Activated naive CD8-positive, alpha-beta T cell treated with anti-CD3 and anti-CD28 coated beads, Interleukin-2, amount 50 U/mL, for 24 hours (primary cell): ENCODE results near the gene RANBP3.
"Not testable (repeated sequence)": the region's sequence is repeated elsewhere in the genome, so short reads cannot be mapped to it uniquely, and the experiment has no call there.

ENCODE experiments used
- ATAC-seq: fragments of 150-1000 bp; cut with Tn5 transposase; one replicate; pipeline ENCODE4 v1.10.0; 2021
- DNase-seq: peaks from one replicate; pipeline ENCODE4 v3.0.0; 2021
- H3K27ac Mint-ChIP-seq: one replicate; pipeline ENCODE4 v1.8.0; 2021; ENCODE audit warnings: mild to moderate bottlenecking, mixed read lengths
- H3K27me3 Mint-ChIP-seq: one replicate; pipeline ENCODE4 v1.8.0; 2021; ENCODE audit warnings: mixed read lengths
- H3K36me3 Mint-ChIP-seq: one replicate; pipeline ENCODE4 v1.8.0; 2021; ENCODE audit warnings: low read depth, mixed read lengths
- H3K4me1 Mint-ChIP-seq: one replicate; pipeline ENCODE4 v1.8.0; 2021; ENCODE audit warnings: mixed read lengths
- H3K4me3 Mint-ChIP-seq: one replicate; pipeline ENCODE4 v1.8.0; 2021; ENCODE audit warnings: mild to moderate bottlenecking, moderate library complexity, mixed read lengths
- H3K9me3 Mint-ChIP-seq: one replicate; pipeline ENCODE4 v1.8.0; 2021; ENCODE audit warnings: mixed read lengths

RANBP3 gene

GRCh38 chr19:5968431-5969373 lies 9.2 kb downstream of the RANBP3 start:
- H3K4me3 Mint-ChIP-seq: peak overlapping the region; percentile 2
- H3K9me3 Mint-ChIP-seq: no peaks in the 10 kb centered on the region

GRCh38 chr19:5967994-5968430 lies 9.9 kb downstream of the RANBP3 start:
- Mint-ChIP-seq H3K36me3 (peaks cover 30% of the 10 kb centered on the region), H3K27me3 (no peaks in the 10 kb centered on the region), H3K4me3 (peak overlapping the region; percentile 2), H3K9me3 (no peaks in the 10 kb centered on the region), H3K27ac (peak overlapping the region; percentile 70), H3K4me1 (peaks cover 86% of the 10 kb centered on the region)
- peak; percentile 69 for DNase-seq
- ATAC-seq: peak; percentile 65

More at GRCh38 chr19:5968431-5969373, 9.2 kb downstream of the RANBP3 start:
- Mint-ChIP-seq H3K36me3 (peaks cover 30% of the 10 kb centered on the region), H3K27me3 (no peaks in the 10 kb centered on the region), H3K4me1 (peaks cover 86% of the 10 kb centered on the region), H3K27ac (peak overlapping the region; percentile 70)
- no peak for ATAC-seq
- DNase-seq: no peak

GRCh38 chr19:5967571-5967970 lies 10.4 kb downstream of the RANBP3 start:
- Mint-ChIP-seq H3K27me3 (no peaks in the 10 kb centered on the region), H3K4me3 (no peak overlapping the region), H3K27ac (peak overlapping the region; percentile 70), H3K36me3 (peaks cover 28% of the 10 kb centered on the region), H3K4me1 (peaks cover 86% of the 10 kb centered on the region), H3K9me3 (no peaks in the 10 kb centered on the region)
- ATAC-seq (no peak), DNase-seq (no peak)

GRCh38 chr19:5966941-5967340 lies 11.0 kb downstream of the RANBP3 start:
- Mint-ChIP-seq H3K4me3 (no peak overlapping the region), H3K4me1 (peaks cover 86% of the 10 kb centered on the region), H3K9me3 (no peaks in the 10 kb centered on the region), H3K27me3 (no peaks in the 10 kb centered on the region), H3K36me3 (peaks cover 23% of the 10 kb centered on the region), H3K27ac (no peak overlapping the region)
- DNase-seq: no peak
- no peak for ATAC-seq

GRCh38 chr19:5966215-5966614 lies 11.7 kb downstream of the RANBP3 start:
- Mint-ChIP-seq H3K27me3 (no peaks in the 10 kb centered on the region), H3K27ac (no peak overlapping the region), H3K36me3 (peaks cover 18% of the 10 kb centered on the region), H3K4me3 (no peak overlapping the region), H3K9me3 (no peaks in the 10 kb centered on the region), H3K4me1 (peaks cover 88% of the 10 kb centered on the region)
- no peak for ATAC-seq
- DNase-seq: no peak

- H3K27ac Mint-ChIP-seq: no peak overlapping the region
- ATAC-seq (no peak), DNase-seq (no peak)
- no peaks in the 10 kb centered on the region for H3K27me3 Mint-ChIP-seq
- no peaks in the 10 kb centered on the region for H3K9me3 Mint-ChIP-seq
- H3K4me3 Mint-ChIP-seq: no peak overlapping the region
- H3K36me3 Mint-ChIP-seq: peaks cover 12% of the 10 kb centered on the region
- peaks cover 90% of the 10 kb centered on the region for H3K4me1 Mint-ChIP-seq
Observed at GRCh38 chr19:5964816-5965565, 12.9 kb downstream of the RANBP3 start.

- H3K9me3 Mint-ChIP-seq: no peaks in the 10 kb centered on the region
- no peak overlapping the region for H3K4me3 Mint-ChIP-seq
- ATAC-seq (no peak), DNase-seq (no peak)
- no peaks in the 10 kb centered on the region for H3K27me3 Mint-ChIP-seq
- peaks cover 10% of the 10 kb centered on the region for H3K36me3 Mint-ChIP-seq
- peaks cover 93% of the 10 kb centered on the region for H3K4me1 Mint-ChIP-seq
- peak overlapping the region; percentile 90 for H3K27ac Mint-ChIP-seq
Observed at GRCh38 chr19:5963855-5964254, 14.1 kb downstream of the RANBP3 start.

GRCh38 chr19:5963259-5963658 lies 14.7 kb downstream of the RANBP3 start:
- Mint-ChIP-seq H3K4me1 (peaks cover 91% of the 10 kb centered on the region), H3K4me3 (peak overlapping the region; percentile 63), H3K27ac (peak overlapping the region; percentile 90)
- not testable (repeated sequence) for H3K27me3 Mint-ChIP-seq, ATAC-seq, H3K9me3 Mint-ChIP-seq, H3K36me3 Mint-ChIP-seq, DNase-seq

GRCh38 chr19:5961969-5962945 lies 15.7 kb downstream of the RANBP3 start:
- H3K36me3 Mint-ChIP-seq: peaks cover 10% of the 10 kb centered on the region
- DNase-seq: peak; percentile 46
- peak overlapping the region; percentile 90 for H3K27ac Mint-ChIP-seq
- H3K4me1 Mint-ChIP-seq: peaks cover 91% of the 10 kb centered on the region
- no peaks in the 10 kb centered on the region for H3K9me3 Mint-ChIP-seq
- ATAC-seq: peak; percentile 82
- peak overlapping the region; percentile 63 for H3K4me3 Mint-ChIP-seq
- no peaks in the 10 kb centered on the region for H3K27me3 Mint-ChIP-seq

- H3K9me3 Mint-ChIP-seq, DNase-seq, H3K4me3 Mint-ChIP-seq, H3K27me3 Mint-ChIP-seq, H3K36me3 Mint-ChIP-seq: not testable (repeated sequence)
- Mint-ChIP-seq H3K27ac (peak overlapping the region; percentile 90), H3K4me1 (peaks cover 92% of the 10 kb centered on the region)
- ATAC-seq: peak; percentile 21
Observed at GRCh38 chr19:5961641-5961968, 16.3 kb downstream of the RANBP3 start.

- H3K27ac Mint-ChIP-seq: peak overlapping the region; percentile 5
- no peak overlapping the region for H3K4me3 Mint-ChIP-seq
- no peaks in the 10 kb centered on the region for H3K9me3 Mint-ChIP-seq
- DNase-seq (no peak), ATAC-seq (no peak)
- H3K36me3 Mint-ChIP-seq: peaks cover 8% of the 10 kb centered on the region
- H3K4me1 Mint-ChIP-seq: peaks cover 91% of the 10 kb centered on the region
- H3K27me3 Mint-ChIP-seq: no peaks in the 10 kb centered on the region
Observed at GRCh38 chr19:5960005-5961001, 17.6 kb downstream of the RANBP3 start.

GRCh38 chr19:5959260-5960004 lies 18.5 kb downstream of the RANBP3 start:
- Mint-ChIP-seq H3K4me3 (no peak overlapping the region), H3K27me3 (no peaks in the 10 kb centered on the region), H3K36me3 (peaks cover 8% of the 10 kb centered on the region), H3K4me1 (peaks cover 92% of the 10 kb centered on the region), H3K27ac (peak overlapping the region; percentile 62), H3K9me3 (no peaks in the 10 kb centered on the region)
- ATAC-seq (no peak), DNase-seq (no peak)

GRCh38 chr19:5958851-5959122 lies 19.2 kb downstream of the RANBP3 start:
- Mint-ChIP-seq H3K9me3 (no peaks in the 10 kb centered on the region), H3K27ac (peak overlapping the region; percentile 62)

More at GRCh38 chr19:5958851-5959122, 19.2 kb downstream of the RANBP3 start:
- no peak for ATAC-seq
- peaks cover 10% of the 10 kb centered on the region for H3K36me3 Mint-ChIP-seq
- H3K27me3 Mint-ChIP-seq: no peaks in the 10 kb centered on the region
- H3K4me3 Mint-ChIP-seq: no peak overlapping the region
- no peak for DNase-seq
- peaks cover 92% of the 10 kb centered on the region for H3K4me1 Mint-ChIP-seq
